Measurements from ENCODE around the gene ODF2.

DNA sequence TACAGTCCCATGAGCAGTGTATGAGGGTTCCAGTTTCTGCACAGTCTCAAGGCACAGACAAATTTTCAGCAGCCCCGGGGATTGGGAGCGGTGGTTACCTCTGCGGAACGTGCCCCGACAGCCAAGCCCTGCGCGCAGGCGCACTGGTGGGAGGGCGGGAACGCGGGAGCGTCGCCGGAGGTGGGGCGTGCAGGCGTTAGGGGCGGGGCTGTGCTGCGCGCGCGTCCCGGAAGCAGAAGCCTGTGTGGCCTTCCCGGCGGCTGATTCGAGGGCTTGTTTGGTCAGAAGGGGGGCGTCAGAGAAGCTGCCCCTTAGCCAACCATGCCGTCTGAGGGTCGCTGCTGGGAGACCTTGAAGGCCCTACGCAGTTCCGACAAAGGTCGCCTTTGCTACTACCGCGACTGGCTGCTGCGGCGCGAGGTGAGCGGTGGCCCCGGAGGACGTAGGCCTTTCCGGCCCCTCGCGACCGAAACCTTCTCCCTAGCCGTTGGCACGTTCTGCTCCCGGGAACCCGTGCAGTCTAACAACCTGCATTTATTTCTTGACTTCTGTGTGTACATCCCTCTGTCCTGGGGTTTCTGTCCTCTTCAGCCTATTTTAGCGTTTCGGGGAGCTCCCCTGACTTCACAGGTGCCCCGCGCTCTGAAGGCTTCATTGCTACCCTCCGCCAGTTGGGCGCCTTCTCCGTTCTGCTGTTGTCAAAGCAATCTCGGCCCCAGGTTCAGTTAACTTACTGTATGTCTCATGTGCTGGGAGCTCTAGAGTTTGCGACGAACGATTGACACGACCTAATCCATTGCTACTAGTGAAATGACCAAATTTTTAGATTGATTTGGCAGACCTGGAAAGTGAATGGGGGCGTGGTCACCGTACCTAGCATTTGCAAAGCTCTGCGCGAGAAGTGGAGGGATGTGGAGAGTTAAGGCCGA lies 48.9 kb downstream of the ODF2 start, which contains the start of gene GLE1:
- TF ChIP-seq, protein P1, sequence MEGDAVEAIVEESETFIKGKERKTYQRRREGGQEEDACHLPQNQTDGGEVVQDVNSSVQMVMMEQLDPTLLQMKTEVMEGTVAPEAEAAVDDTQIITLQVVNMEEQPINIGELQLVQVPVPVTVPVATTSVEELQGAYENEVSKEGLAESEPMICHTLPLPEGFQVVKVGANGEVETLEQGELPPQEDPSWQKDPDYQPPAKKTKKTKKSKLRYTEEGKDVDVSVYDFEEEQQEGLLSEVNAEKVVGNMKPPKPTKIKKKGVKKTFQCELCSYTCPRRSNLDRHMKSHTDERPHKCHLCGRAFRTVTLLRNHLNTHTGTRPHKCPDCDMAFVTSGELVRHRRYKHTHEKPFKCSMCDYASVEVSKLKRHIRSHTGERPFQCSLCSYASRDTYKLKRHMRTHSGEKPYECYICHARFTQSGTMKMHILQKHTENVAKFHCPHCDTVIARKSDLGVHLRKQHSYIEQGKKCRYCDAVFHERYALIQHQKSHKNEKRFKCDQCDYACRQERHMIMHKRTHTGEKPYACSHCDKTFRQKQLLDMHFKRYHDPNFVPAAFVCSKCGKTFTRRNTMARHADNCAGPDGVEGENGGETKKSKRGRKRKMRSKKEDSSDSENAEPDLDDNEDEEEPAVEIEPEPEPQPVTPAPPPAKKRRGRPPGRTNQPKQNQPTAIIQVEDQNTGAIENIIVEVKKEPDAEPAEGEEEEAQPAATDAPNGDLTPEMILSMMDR (IDR thresholded peaks at IDR 0.05), result no peak
- TF ChIP-seq POLR2A (IDR thresholded peaks at IDR 0.05), result peak in 1 of 2 donors; percentile 80

All from heart left ventricle (tissue), 13 donors.